ENCODE data around the gene LARGE1.

Gene LARGE1

DNA sequence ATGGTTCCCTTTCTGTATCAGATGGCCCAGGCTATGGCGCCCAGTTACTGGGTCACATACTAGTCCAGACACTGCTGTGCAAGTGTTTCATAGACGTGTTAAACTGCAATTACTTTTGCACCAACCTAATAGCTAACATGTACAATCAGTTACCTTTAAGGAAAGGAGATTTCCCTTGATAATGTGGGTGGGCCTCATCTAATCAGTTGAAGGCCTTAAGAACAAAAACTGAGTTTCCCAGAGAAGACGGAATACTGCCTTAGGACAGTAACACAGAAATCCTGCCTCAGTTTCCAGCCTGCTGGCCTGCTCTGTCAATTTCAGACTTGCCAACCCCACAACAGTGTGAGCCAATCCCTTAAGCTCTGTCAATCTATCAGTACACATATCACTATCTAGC, 632.2 kb downstream of the LARGE1 start:
- H3K27me3 ChIP-seq (ENCODE audit: control insufficient read depth in 1 of 2, insufficient read depth in 2 of 2, low read length in 2 of 2), result no peaks in the 10 kb centered on the region
- H3K9ac ChIP-seq (ENCODE audit: low read depth in 1 of 2, low read length in 2 of 2), result no peak overlapping the region
- no peak overlapping the region for H3K4me3 ChIP-seq (ENCODE audit: low read depth in 1 of 2, low read length in 2 of 2)
- H3K27ac ChIP-seq (ENCODE audit: low read depth, low read length), result no peak overlapping the region
- no peaks in the 10 kb centered on the region for H3K9me3 ChIP-seq (ENCODE audit: control insufficient read depth in 1 of 2, low read length in 2 of 2)
- H3K4me1 ChIP-seq (ENCODE audit: control insufficient read depth in 1 of 2, insufficient read depth in 2 of 2, low read length in 2 of 2), result no peaks in the 10 kb centered on the region
- H3K36me3 ChIP-seq (ENCODE audit: control insufficient read depth in 1 of 2, insufficient read depth in 2 of 2, low read length in 2 of 2), result peaks cover 0 to 2% of the 10 kb centered on the region in 2 donors

DNA sequence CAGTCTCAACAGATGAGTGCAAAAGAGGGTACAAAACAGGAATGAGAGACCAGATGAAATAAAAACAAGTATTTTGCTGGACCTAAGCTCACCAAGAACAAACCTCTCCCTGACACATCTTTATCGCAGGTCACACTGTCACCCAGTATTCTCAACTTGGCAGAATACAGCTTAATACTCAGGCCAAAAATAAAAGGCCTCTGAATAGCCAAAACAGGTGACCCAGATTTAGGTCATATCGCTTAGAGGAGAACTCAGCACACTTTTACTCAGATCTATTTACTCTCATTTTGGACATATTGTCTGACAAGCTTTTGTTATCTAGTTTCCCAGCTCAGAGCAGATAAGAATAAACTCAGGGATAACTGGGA, 645.2 kb downstream of the LARGE1 start:
- Histone ChIP-seq H3K27ac (ENCODE audit: low read depth, low read length) (no peak overlapping the region), H3K9me3 (ENCODE audit: control insufficient read depth in 1 of 2, low read length in 2 of 2) (no peaks in the 10 kb centered on the region), H3K27me3 (ENCODE audit: control insufficient read depth in 1 of 2, insufficient read depth in 2 of 2, low read length in 2 of 2) (no peaks in the 10 kb centered on the region), H3K4me3 (ENCODE audit: low read depth in 1 of 2, low read length in 2 of 2) (no peak overlapping the region), H3K4me1 (ENCODE audit: control insufficient read depth in 1 of 2, insufficient read depth in 2 of 2, low read length in 2 of 2) (no peaks in the 10 kb centered on the region), H3K9ac (ENCODE audit: low read depth in 1 of 2, low read length in 2 of 2) (no peak overlapping the region), H3K36me3 (ENCODE audit: control insufficient read depth in 1 of 2, insufficient read depth in 2 of 2, low read length in 2 of 2) (peaks cover 8 to 24% of the 10 kb centered on the region in 2 donors)

GRCh38 chr22:33274214-33275072, 645.8 kb downstream of the LARGE1 start:
- H3K4me1 ChIP-seq (ENCODE audit: control insufficient read depth in 1 of 2, insufficient read depth in 2 of 2, low read length in 2 of 2), result no peaks in the 10 kb centered on the region
- H3K4me3 ChIP-seq (ENCODE audit: low read depth in 1 of 2, low read length in 2 of 2), result no peak overlapping the region
- no peaks in the 10 kb centered on the region for H3K9me3 ChIP-seq (ENCODE audit: control insufficient read depth in 1 of 2, low read length in 2 of 2)
- H3K36me3 ChIP-seq (ENCODE audit: control insufficient read depth in 1 of 2, insufficient read depth in 2 of 2, low read length in 2 of 2), result peaks cover 4 to 21% of the 10 kb centered on the region in 2 donors
- H3K9ac ChIP-seq (ENCODE audit: low read depth in 1 of 2, low read length in 2 of 2), result no peak overlapping the region
- H3K27ac ChIP-seq (ENCODE audit: low read depth, low read length), result no peak overlapping the region
- no peaks in the 10 kb centered on the region for H3K27me3 ChIP-seq (ENCODE audit: control insufficient read depth in 1 of 2, insufficient read depth in 2 of 2, low read length in 2 of 2)

- Histone ChIP-seq H3K9me3 (ENCODE audit: control insufficient read depth in 1 of 2, low read length in 2 of 2) (no peaks in the 10 kb centered on the region), H3K27me3 (ENCODE audit: control insufficient read depth in 1 of 2, insufficient read depth in 2 of 2, low read length in 2 of 2) (no peaks in the 10 kb centered on the region), H3K9ac (ENCODE audit: low read depth in 1 of 2, low read length in 2 of 2) (no peak overlapping the region), H3K36me3 (ENCODE audit: control insufficient read depth in 1 of 2, insufficient read depth in 2 of 2, low read length in 2 of 2) (peaks cover 3 to 16% of the 10 kb centered on the region in 2 donors), H3K4me3 (ENCODE audit: low read depth in 1 of 2, low read length in 2 of 2) (no peak overlapping the region), H3K4me1 (ENCODE audit: control insufficient read depth in 1 of 2, insufficient read depth in 2 of 2, low read length in 2 of 2) (no peaks in the 10 kb centered on the region), H3K27ac (ENCODE audit: low read depth, low read length) (no peak overlapping the region)
Observed at GRCh38 chr22:33272871-33273270, 647.4 kb downstream of the LARGE1 start.

DNA sequence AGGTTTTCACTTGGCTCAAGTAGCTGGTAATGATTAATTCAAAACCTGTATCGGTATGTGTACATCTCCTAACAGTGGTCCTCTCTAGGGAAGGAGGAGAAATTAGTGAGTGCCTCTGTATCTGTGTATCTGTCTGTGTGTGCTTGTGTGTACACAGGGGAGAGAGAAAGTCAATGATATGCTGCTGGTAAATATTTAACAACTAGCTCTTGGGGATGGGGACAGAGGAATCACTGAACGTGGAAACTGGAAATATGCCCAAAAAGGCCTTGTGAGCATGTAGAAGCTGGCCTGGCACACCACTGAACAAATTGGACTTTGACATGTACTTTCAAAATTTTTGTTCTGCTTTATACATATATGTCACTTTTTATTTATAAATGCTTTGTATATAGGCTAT, 648.1 kb downstream of the LARGE1 start:
- no peak overlapping the region for H3K4me3 ChIP-seq (ENCODE audit: low read depth in 1 of 2, low read length in 2 of 2)
- no peak overlapping the region for H3K9ac ChIP-seq (ENCODE audit: low read depth in 1 of 2, low read length in 2 of 2)
- H3K27ac ChIP-seq (ENCODE audit: low read depth, low read length), result no peak overlapping the region

GRCh38 chr22:33271390-33272161, 648.7 kb downstream of the LARGE1 start:
- Histone ChIP-seq H3K4me1 (ENCODE audit: control insufficient read depth in 1 of 2, insufficient read depth in 2 of 2, low read length in 2 of 2) (no peaks in the 10 kb centered on the region), H3K4me3 (ENCODE audit: low read depth in 1 of 2, low read length in 2 of 2) (no peak overlapping the region), H3K9ac (ENCODE audit: low read depth in 1 of 2, low read length in 2 of 2) (no peak overlapping the region), H3K27ac (ENCODE audit: low read depth, low read length) (no peak overlapping the region), H3K27me3 (ENCODE audit: control insufficient read depth in 1 of 2, insufficient read depth in 2 of 2, low read length in 2 of 2) (no peaks in the 10 kb centered on the region), H3K36me3 (ENCODE audit: control insufficient read depth in 1 of 2, insufficient read depth in 2 of 2, low read length in 2 of 2) (peaks cover 1 to 9% of the 10 kb centered on the region in 2 donors), H3K9me3 (ENCODE audit: control insufficient read depth in 1 of 2, low read length in 2 of 2) (no peaks in the 10 kb centered on the region)

More for the DNA sequence above, 648.1 kb downstream of the LARGE1 start:
- H3K9me3 ChIP-seq (ENCODE audit: control insufficient read depth in 1 of 2, low read length in 2 of 2), result no peaks in the 10 kb centered on the region
- H3K27me3 ChIP-seq (ENCODE audit: control insufficient read depth in 1 of 2, insufficient read depth in 2 of 2, low read length in 2 of 2), result no peaks in the 10 kb centered on the region
- H3K4me1 ChIP-seq (ENCODE audit: control insufficient read depth in 1 of 2, insufficient read depth in 2 of 2, low read length in 2 of 2), result no peaks in the 10 kb centered on the region
- H3K36me3 ChIP-seq (ENCODE audit: control insufficient read depth in 1 of 2, insufficient read depth in 2 of 2, low read length in 2 of 2), result peaks cover 3 to 15% of the 10 kb centered on the region in 2 donors

- H3K27ac ChIP-seq (ENCODE audit: low read depth, low read length), result no peak overlapping the region
- no peaks in the 10 kb centered on the region for H3K9me3 ChIP-seq (ENCODE audit: control insufficient read depth in 1 of 2, low read length in 2 of 2)
- no peaks in the 10 kb centered on the region for H3K27me3 ChIP-seq (ENCODE audit: control insufficient read depth in 1 of 2, insufficient read depth in 2 of 2, low read length in 2 of 2)
- H3K36me3 ChIP-seq (ENCODE audit: control insufficient read depth in 1 of 2, insufficient read depth in 2 of 2, low read length in 2 of 2), result peaks cover 0 to 8% of the 10 kb centered on the region in 2 donors
- no peak overlapping the region for H3K4me3 ChIP-seq (ENCODE audit: low read depth in 1 of 2, low read length in 2 of 2)
- no peaks in the 10 kb centered on the region for H3K4me1 ChIP-seq (ENCODE audit: control insufficient read depth in 1 of 2, insufficient read depth in 2 of 2, low read length in 2 of 2)
- H3K9ac ChIP-seq (ENCODE audit: low read depth in 1 of 2, low read length in 2 of 2), result no peak overlapping the region
Observed at GRCh38 chr22:33270596-33270995, 649.7 kb downstream of the LARGE1 start.

DNA sequence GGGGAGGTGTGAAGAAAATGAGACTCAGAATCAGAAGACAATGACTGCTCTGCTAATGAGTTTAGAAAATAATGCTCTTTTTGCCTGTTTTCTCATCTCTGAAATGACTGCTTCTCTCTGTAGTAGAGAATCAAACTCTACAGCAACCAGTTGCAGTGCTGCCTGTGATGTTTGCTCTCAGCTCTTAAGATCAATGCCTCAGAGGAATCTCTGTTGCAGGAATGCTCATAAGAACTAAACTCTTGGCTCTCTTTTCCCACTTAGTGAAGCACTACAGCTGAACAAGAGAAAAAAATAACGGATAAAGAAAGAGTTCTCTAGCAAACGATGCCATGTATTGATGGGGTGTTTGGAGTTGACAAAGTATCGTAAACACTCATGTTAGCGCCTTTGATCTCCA, 658.6 kb downstream of the LARGE1 start:
- Histone ChIP-seq H3K9me3 (ENCODE audit: control insufficient read depth in 1 of 2, low read length in 2 of 2) (no peaks in the 10 kb centered on the region), H3K36me3 (ENCODE audit: control insufficient read depth in 1 of 2, insufficient read depth in 2 of 2, low read length in 2 of 2) (no peaks in the 10 kb centered on the region), H3K4me3 (ENCODE audit: low read depth in 1 of 2, low read length in 2 of 2) (no peak overlapping the region), H3K27me3 (ENCODE audit: control insufficient read depth in 1 of 2, insufficient read depth in 2 of 2, low read length in 2 of 2) (no peaks in the 10 kb centered on the region), H3K9ac (ENCODE audit: low read depth in 1 of 2, low read length in 2 of 2) (no peak overlapping the region), H3K4me1 (ENCODE audit: control insufficient read depth in 1 of 2, insufficient read depth in 2 of 2, low read length in 2 of 2) (no peaks in the 10 kb centered on the region), H3K27ac (ENCODE audit: low read depth, low read length) (no peak overlapping the region)

- no peaks in the 10 kb centered on the region for H3K27me3 ChIP-seq (ENCODE audit: control insufficient read depth in 1 of 2, insufficient read depth in 2 of 2, low read length in 2 of 2)
- H3K27ac ChIP-seq (ENCODE audit: low read depth, low read length), result no peak overlapping the region
- H3K4me1 ChIP-seq (ENCODE audit: control insufficient read depth in 1 of 2, insufficient read depth in 2 of 2, low read length in 2 of 2), result no peaks in the 10 kb centered on the region
- no peaks in the 10 kb centered on the region for H3K9me3 ChIP-seq (ENCODE audit: control insufficient read depth in 1 of 2, low read length in 2 of 2)
- no peak overlapping the region for H3K9ac ChIP-seq (ENCODE audit: low read depth in 1 of 2, low read length in 2 of 2)
- no peak overlapping the region for H3K4me3 ChIP-seq (ENCODE audit: low read depth in 1 of 2, low read length in 2 of 2)
- no peaks in the 10 kb centered on the region for H3K36me3 ChIP-seq (ENCODE audit: control insufficient read depth in 1 of 2, insufficient read depth in 2 of 2, low read length in 2 of 2)
Observed at GRCh38 chr22:33260498-33260897, 659.8 kb downstream of the LARGE1 start.

GRCh38 chr22:33255791-33256190, 664.5 kb downstream of the LARGE1 start:
- no peaks in the 10 kb centered on the region for H3K36me3 ChIP-seq (ENCODE audit: control insufficient read depth in 1 of 2, insufficient read depth in 2 of 2, low read length in 2 of 2)
- H3K27me3 ChIP-seq (ENCODE audit: control insufficient read depth in 1 of 2, insufficient read depth in 2 of 2, low read length in 2 of 2), result no peaks in the 10 kb centered on the region
- no peak overlapping the region for H3K9ac ChIP-seq (ENCODE audit: low read depth in 1 of 2, low read length in 2 of 2)
- H3K27ac ChIP-seq (ENCODE audit: low read depth, low read length), result no peak overlapping the region
- H3K4me3 ChIP-seq (ENCODE audit: low read depth in 1 of 2, low read length in 2 of 2), result no peak overlapping the region
- no peaks in the 10 kb centered on the region for H3K4me1 ChIP-seq (ENCODE audit: control insufficient read depth in 1 of 2, insufficient read depth in 2 of 2, low read length in 2 of 2)
- no peaks in the 10 kb centered on the region for H3K9me3 ChIP-seq (ENCODE audit: control insufficient read depth in 1 of 2, low read length in 2 of 2)

Data from duodenal mucosa (tissue), 2 donors.